HepG2 (cell line): ENCODE data around the gene TGM3. TPM values are rescaled to one million over a fixed set of nuclear protein-coding genes. Genes with fewer than 3 reads are reported as not detected.

ENCODE experiments used
- ATAC-seq: fragments of 200-7000 bp; cut with Tn5 transposase; 3 replicates; pipeline ENCODE4 v1.9.1; 2020; ENCODE audit warnings: mild to moderate bottlenecking, moderate library complexity
- BruUV-seq: library from RNA; stranded (reverse); fragments of 400-500 nt; replicated peaks from 2 replicates; lab custom pipeline; 2021; lab: Mats Ljungman, UMichigan
- CTCF ChIA-PET: fragments of 300-600 bp; formaldehyde crosslinking; extraction: SDS; loops from one replicate; lab custom pipeline; 2021; ENCODE audit warnings: low total read pairs, inconsistent platforms, low intra/inter-chr PET ratio; lab: Yijun Ruan, JAX
- POLR2A ChIA-PET: fragments of 350-600 bp; sonication (Branson Sonifier 250); formaldehyde crosslinking; loops from one replicate; lab custom pipeline; 2020; ENCODE audit warnings: antibody characterized with exemption, inconsistent platforms; lab: Yijun Ruan, JAX
- DNase-seq: peaks from one replicate; pipeline ENCODE4 v3.0.0-alpha.2; 2015; ENCODE audit warnings: low spot score
- FAIRE-seq: peaks from 3 replicates; lab custom pipeline; 2011; peaks lifted over from hg19 to GRCh38; lab: Jason Lieb, UNC
- H2AFZ ChIP-seq: one replicate; pipeline ENCODE4 v1.6.1; 2011; ENCODE audit warnings: low read length, inconsistent platforms
- H3K27ac ChIP-seq: fragments of 300-600 bp; 3 replicates; pipeline ENCODE4 v1.8.0; 2011; ENCODE audit warnings: mixed run types, mild to moderate bottlenecking, mixed read lengths, low read length, inconsistent platforms; ENCODE audit not compliant: insufficient read depth; ENCODE audit errors: extremely low read length
- H3K27me3 ChIP-seq, 2 experiments: fragments of 200-600 bp in 1 of 2; 2 replicates in 1 of 2; 3 replicates in 1 of 2; pipeline versions ENCODE4 v1.6.0 to v1.8.0; 2011; ENCODE audit warnings: low read length in 2 of 2, mild to moderate bottlenecking in 2 of 2, moderate library complexity in 2 of 2, inconsistent platforms in 1 of 2; ENCODE audit not compliant: insufficient read depth in 2 of 2, control insufficient read depth in 1 of 2
- H3K36me3 ChIP-seq, 2 experiments: fragments of 200-600 bp in 1 of 2; replicated peaks in 1 of 2; 2 replicates in 1 of 2; 3 replicates in 1 of 2; pipeline versions ENCODE4 v1.5.1 to v1.8.0; 2011; ENCODE audit warnings: low read length in 2 of 2, inconsistent platforms in 1 of 2; ENCODE audit not compliant: insufficient read depth in 2 of 2, control insufficient read depth in 1 of 2
- H3K4me1 ChIP-seq: 2 replicates; pipeline ENCODE4 v1.5.1; 2012; ENCODE audit warnings: low read length, inconsistent platforms; ENCODE audit not compliant: insufficient read depth
- H3K4me2 ChIP-seq: 2 replicates; pipeline ENCODE4 v1.6.0; 2011; ENCODE audit warnings: low read depth, low read length, inconsistent platforms
- H3K4me3 ChIP-seq, 3 experiments: fragments of 200-600 bp in 1 of 3; sonication (generic), shearing (Covaris generic) in 1 of 3; replicated peaks in 1 of 3; 2 replicates each; pipeline ENCODE4 v1.5.1; 2011 to 2016; ENCODE audit warnings: low read length in 3 of 3, inconsistent platforms in 2 of 3, low read depth in 2 of 3, mild to moderate bottlenecking in 2 of 3, control low read depth in 1 of 3, mixed read lengths in 1 of 3; ENCODE audit not compliant: insufficient read depth in 1 of 3
- H3K79me2 ChIP-seq: one replicate; pipeline ENCODE4 v1.6.1; 2011; ENCODE audit warnings: low read length, inconsistent platforms; ENCODE audit not compliant: insufficient read depth
- H3K9ac ChIP-seq: 2 replicates; pipeline ENCODE4 v1.6.0; 2011; ENCODE audit warnings: mild to moderate bottlenecking, low read depth, low read length, inconsistent platforms; ENCODE audit not compliant: insufficient read depth
- H3K9me3 ChIP-seq: 2 replicates; pipeline ENCODE4 v1.5.1; 2012; ENCODE audit warnings: mild to moderate bottlenecking, low read length
- H4K20me1 ChIP-seq: 2 replicates; pipeline ENCODE4 v1.6.0; 2011; ENCODE audit warnings: inconsistent platforms, mild to moderate bottlenecking, low read length, moderate library complexity; ENCODE audit not compliant: insufficient read depth
- ADNP ChIP-seq: sonication (generic); formaldehyde crosslinking; IDR thresholded peaks from 2 replicates; pipeline ENCODE4 v1.4.0; 2020; ENCODE audit warnings: missing genetic modification reagents
- HNF4A ChIP-seq: sonication (generic); formaldehyde crosslinking; IDR thresholded peaks from 2 replicates; pipeline ENCODE4 v1.4.0; 2020; ENCODE audit warnings: missing genetic modification reagents
- JARID2 ChIP-seq: sonication (generic); formaldehyde crosslinking; IDR thresholded peaks from 2 replicates; pipeline ENCODE4 v1.8.1; 2023; ENCODE audit warnings: missing genetic modification reagents, inconsistent platforms; ENCODE audit not compliant: insufficient replicate concordance
- PAF1 ChIP-seq: IDR thresholded peaks from 2 replicates; pipeline ENCODE4 v1.6.1; 2016; ENCODE audit warnings: missing genetic modification reagents, missing compliant biosample characterization
- PAX8 ChIP-seq: sonication (generic); formaldehyde crosslinking; IDR thresholded peaks from 2 replicates; pipeline ENCODE4 v1.8.0; 2022; ENCODE audit warnings: mild to moderate bottlenecking, missing genetic modification reagents, borderline replicate concordance
- TCF12 ChIP-seq, 2 experiments: fragments of 450-650 bp in 1 of 2; sonication (generic) in 1 of 2; formaldehyde crosslinking in 1 of 2; IDR thresholded peaks; 2 replicates each; pipeline versions ENCODE4 v1.6.1 to v1.8.0; 2017 to 2022; ENCODE audit warnings: antibody characterized with exemption in 1 of 2, mild to moderate bottlenecking in 1 of 2, missing genetic modification reagents in 1 of 2, moderate library complexity in 1 of 2
- ZFP82 ChIP-seq: sonication (generic); formaldehyde crosslinking; IDR thresholded peaks from 2 replicates; pipeline ENCODE4 v1.5.1; 2020; ENCODE audit warnings: mild to moderate bottlenecking, missing genetic modification reagents, borderline replicate concordance
- ZNF253 ChIP-seq: sonication (generic); formaldehyde crosslinking; IDR thresholded peaks from 2 replicates; pipeline ENCODE4 v1.8.0; 2022; ENCODE audit warnings: mild to moderate bottlenecking, missing genetic modification reagents, borderline replicate concordance
- ZNF737 ChIP-seq: sonication (generic); formaldehyde crosslinking; IDR thresholded peaks from 2 replicates; pipeline ENCODE4 v1.5.0; 2020; ENCODE audit warnings: missing genetic modification reagents, mild to moderate bottlenecking, borderline replicate concordance
- WGBS: methylation state at CpG from one replicate; pipeline ENCODE4 v1.1.6; 2017; ENCODE audit warnings: low lambda C conversion rate; 5-methylcytosine and 5-hydroxymethylcytosine counted together
- in situ Hi-C: cut with HindIII; loops from 2 replicates; pipeline ENCODE4 v1.10.0; 2017; ENCODE audit warnings: low pct_unique_long_range_greater_than_20kb; ENCODE audit not compliant: extremely low pct_ligation_motif_present
- intact Hi-C: fragments of 100-400 bp; cut with micrococcal nuclease; formaldehyde crosslinking; loops from one replicate; pipeline ENCODE4 v1.10.0; 2022; ENCODE audit not compliant: unreplicated experiment
- polyA plus RNA-seq, 8 experiments: library from polyadenylated mRNA; depleted of rRNA in 3 of 8; stranded (reverse) in 7 of 8; unstranded in 1 of 8; fragments of >200 nt; fragmentation: Illumina TruSeq in 4 of 8; extraction: Trizol in 4 of 8; gene quantifications; 2 replicates each; pipeline versions ENCODE4 v1.2.1 to v1.2.3, GENCODE V29; 2011 to 2016; ENCODE audit warnings: low read depth in 4 of 8, missing spikeins in 1 of 8, mixed read lengths in 1 of 8; ENCODE audit not compliant: insufficient read depth in 1 of 8
- total RNA-seq, 5 experiments: library from RNA; depleted of rRNA; stranded (reverse); fragments of >200 nt; fragmentation: Illumina TruSeq; extraction: Trizol; gene quantifications; 2 replicates each; pipeline ENCODE4 v1.2.3, GENCODE V29; 2016; ENCODE audit warnings: low read depth in 1 of 5
- TF ChIP-seq, protein P1 (sequence below): sonication (generic); formaldehyde crosslinking; IDR thresholded peaks from 2 replicates; pipeline ENCODE4 v1.5.0; 2020; ENCODE audit warnings: mild to moderate bottlenecking, missing genetic modification reagents, moderate library complexity
- TF ChIP-seq, protein P2 (sequence below): sonication (generic); formaldehyde crosslinking; IDR thresholded peaks from 2 replicates; pipeline ENCODE4 v1.5.0; 2020; ENCODE audit warnings: mild to moderate bottlenecking, missing genetic modification reagents
- TF ChIP-seq, protein P3 (sequence below): sonication (generic); formaldehyde crosslinking; IDR thresholded peaks from 2 replicates; pipeline ENCODE4 v1.4.0; 2020; ENCODE audit warnings: missing genetic modification reagents

The TGM3 gene
- total and polyA plus RNA-seq, 2 of the 13 experiments (the other 11 are each of a cell fraction or from before 2014, with no cell fraction given), result not detected

DNA sequence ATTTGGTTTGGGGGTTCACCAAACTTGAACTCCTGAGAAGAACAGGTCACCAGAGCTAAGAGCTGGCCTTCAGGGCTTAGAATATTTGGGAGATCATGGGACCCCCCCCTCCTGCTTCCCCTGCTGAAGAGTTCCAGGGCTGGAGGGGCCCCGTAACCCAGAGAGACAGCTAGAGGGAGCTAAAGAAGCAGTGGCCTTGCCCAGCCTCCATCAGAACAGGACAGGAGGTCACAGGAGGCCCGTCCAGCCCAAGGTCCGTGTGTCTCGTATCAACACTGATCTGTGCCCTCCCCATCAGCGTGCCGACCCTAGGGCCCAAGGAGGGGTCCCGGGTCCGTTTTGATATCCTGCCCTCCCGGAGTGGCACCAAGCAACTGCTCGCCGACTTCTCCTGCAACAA lies 44.3 kb downstream of the TGM3 start:
- TF ChIP-seq ZNF253 (CRISPR knock-in tag) (no peak), ZFP82 (CRISPR knock-in tag) (no peak), HNF4A (CRISPR knock-in tag) (0 out of 2 replicates have a peak, but pooled peaks have one; percentile 16), PAX8 (CRISPR knock-in tag) (no peak), ADNP (CRISPR knock-in tag) (no peak), JARID2 (no peak), ZNF737 (CRISPR knock-in tag) (no peak), PAF1 (no peak), TCF12 (IDR thresholded peaks at IDR 0.05) (no peak), TCF12 (CRISPR knock-in tag; IDR thresholded peaks at IDR 0.05) (no peak)
- TF ChIP-seq, protein P1, sequence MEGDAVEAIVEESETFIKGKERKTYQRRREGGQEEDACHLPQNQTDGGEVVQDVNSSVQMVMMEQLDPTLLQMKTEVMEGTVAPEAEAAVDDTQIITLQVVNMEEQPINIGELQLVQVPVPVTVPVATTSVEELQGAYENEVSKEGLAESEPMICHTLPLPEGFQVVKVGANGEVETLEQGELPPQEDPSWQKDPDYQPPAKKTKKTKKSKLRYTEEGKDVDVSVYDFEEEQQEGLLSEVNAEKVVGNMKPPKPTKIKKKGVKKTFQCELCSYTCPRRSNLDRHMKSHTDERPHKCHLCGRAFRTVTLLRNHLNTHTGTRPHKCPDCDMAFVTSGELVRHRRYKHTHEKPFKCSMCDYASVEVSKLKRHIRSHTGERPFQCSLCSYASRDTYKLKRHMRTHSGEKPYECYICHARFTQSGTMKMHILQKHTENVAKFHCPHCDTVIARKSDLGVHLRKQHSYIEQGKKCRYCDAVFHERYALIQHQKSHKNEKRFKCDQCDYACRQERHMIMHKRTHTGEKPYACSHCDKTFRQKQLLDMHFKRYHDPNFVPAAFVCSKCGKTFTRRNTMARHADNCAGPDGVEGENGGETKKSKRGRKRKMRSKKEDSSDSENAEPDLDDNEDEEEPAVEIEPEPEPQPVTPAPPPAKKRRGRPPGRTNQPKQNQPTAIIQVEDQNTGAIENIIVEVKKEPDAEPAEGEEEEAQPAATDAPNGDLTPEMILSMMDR, result peak; percentile 33; the same call in 1 of the 2 replicates
- TF ChIP-seq, protein P2, sequence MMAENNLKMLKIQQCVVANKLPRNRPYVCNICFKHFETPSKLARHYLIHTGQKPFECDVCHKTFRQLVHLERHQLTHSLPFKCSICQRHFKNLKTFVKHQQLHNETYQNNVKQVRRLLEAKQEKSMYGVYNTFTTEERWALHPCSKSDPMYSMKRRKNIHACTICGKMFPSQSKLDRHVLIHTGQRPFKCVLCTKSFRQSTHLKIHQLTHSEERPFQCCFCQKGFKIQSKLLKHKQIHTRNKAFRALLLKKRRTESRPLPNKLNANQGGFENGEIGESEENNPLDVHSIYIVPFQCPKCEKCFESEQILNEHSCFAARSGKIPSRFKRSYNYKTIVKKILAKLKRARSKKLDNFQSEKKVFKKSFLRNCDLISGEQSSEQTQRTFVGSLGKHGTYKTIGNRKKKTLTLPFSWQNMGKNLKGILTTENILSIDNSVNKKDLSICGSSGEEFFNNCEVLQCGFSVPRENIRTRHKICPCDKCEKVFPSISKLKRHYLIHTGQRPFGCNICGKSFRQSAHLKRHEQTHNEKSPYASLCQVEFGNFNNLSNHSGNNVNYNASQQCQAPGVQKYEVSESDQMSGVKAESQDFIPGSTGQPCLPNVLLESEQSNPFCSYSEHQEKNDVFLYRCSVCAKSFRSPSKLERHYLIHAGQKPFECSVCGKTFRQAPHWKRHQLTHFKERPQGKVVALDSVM (CRISPR knock-in tag), result peak; percentile 87
- TF ChIP-seq, protein P3, sequence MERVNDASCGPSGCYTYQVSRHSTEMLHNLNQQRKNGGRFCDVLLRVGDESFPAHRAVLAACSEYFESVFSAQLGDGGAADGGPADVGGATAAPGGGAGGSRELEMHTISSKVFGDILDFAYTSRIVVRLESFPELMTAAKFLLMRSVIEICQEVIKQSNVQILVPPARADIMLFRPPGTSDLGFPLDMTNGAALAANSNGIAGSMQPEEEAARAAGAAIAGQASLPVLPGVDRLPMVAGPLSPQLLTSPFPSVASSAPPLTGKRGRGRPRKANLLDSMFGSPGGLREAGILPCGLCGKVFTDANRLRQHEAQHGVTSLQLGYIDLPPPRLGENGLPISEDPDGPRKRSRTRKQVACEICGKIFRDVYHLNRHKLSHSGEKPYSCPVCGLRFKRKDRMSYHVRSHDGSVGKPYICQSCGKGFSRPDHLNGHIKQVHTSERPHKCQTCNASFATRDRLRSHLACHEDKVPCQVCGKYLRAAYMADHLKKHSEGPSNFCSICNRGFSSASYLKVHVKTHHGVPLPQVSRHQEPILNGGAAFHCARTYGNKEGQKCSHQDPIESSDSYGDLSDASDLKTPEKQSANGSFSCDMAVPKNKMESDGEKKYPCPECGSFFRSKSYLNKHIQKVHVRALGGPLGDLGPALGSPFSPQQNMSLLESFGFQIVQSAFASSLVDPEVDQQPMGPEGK (CRISPR knock-in tag), result peak; percentile 40; the same call in 1 of the 2 replicates
- TF ChIP-seq, all 625 proteins: peak for 4
- H2AFZ ChIP-seq, result no peak overlapping the region
- in situ Hi-C loops (no loop called here), intact Hi-C loops (no loop called here)
- H3K79me2 ChIP-seq, result no peaks in the 10 kb centered on the region
- no peak for DNase-seq
- FAIRE-seq, result no peak
- no peaks in the 10 kb centered on the region for H3K9me3 ChIP-seq
- ATAC-seq, result peak; percentile 64
- CTCF ChIA-PET, result no interaction called here
- no peaks in the 10 kb centered on the region for H3K4me1 ChIP-seq
- no peak overlapping the region for H3K4me2 ChIP-seq
- no peak overlapping the region for H3K9ac ChIP-seq
- H3K4me3 ChIP-seq, result no peak overlapping the region
- H3K27me3 ChIP-seq, result peaks cover 4 to 15% of the 10 kb centered on the region in 2 experiments; a peak in 4 of 5 replicates
- no peak overlapping the region for H3K27ac ChIP-seq
- no TSS peak for BruUV-seq
- no peaks in the 10 kb centered on the region for H3K36me3 ChIP-seq
- 27% methylated on average over 11 of the region's 11 CpGs for WGBS
- POLR2A ChIA-PET, result no interaction called here
- H4K20me1 ChIP-seq, result no peaks in the 10 kb centered on the region
